ENCODE data around the gene CCR7.

DNA sequence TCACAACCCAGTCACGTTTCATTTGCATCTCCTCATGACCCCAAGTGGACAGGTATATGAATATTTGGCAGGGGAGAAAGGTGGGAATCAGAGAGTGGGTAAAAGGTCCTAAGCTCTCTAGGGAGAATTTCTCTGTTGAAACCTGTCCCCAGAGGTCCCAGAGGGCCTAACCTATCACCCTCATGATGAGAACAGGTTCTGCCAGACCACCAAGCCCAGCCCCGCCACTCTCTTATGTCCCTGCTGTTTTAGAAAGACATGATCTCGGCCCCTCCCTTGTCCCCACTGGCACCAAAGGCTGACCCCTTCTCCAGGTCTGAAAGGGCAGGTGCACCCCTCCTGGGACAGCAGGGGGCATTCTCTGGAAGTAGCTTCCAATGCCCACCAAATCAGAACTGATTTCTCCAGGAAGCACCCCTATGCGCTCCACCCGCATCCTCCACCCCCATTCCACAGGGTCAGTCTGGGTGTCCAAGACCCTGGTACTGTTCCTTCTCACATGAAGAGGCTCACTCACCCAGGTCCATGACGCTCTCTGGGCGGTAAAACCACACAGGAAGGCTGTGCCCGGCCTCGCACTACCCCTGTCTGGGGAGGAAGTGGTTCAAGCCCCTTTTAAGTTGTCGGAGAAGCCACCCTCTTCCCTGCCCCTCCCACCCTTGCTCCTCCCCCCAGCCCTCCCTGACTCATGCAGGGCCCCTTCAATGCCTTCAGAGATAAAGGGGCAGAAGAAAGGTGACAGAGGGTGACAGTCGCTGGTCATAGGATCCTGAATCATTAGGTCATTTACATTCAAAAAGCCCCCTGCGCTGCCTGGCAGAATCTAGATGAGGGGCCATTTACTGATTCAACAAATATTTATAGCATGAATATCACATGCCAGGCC is at the start of gene CCR7:
- TF ChIP-seq MXI1 (IDR thresholded peaks at IDR 0.05; ENCODE audit: borderline replicate concordance, low read depth, low read length) (no peak), CHD1 (IDR thresholded peaks at IDR 0.05; ENCODE audit: low read depth, low read length) (no peak), BHLHE40 (IDR thresholded peaks at IDR 0.05; ENCODE audit: low read depth, low read length) (no peak), POLR2A (IDR thresholded peaks at IDR 0.05; ENCODE audit: low read depth, low read length) (no peak), FOS (IDR thresholded peaks at IDR 0.05; ENCODE audit: low read depth, low read length) (no peak), RCOR1 (IDR thresholded peaks at IDR 0.05; ENCODE audit: insufficient replicate concordance, low read length) (no peak), SMC3 (IDR thresholded peaks at IDR 0.05; ENCODE audit: low read depth, low read length) (no peak)
- TF ChIP-seq, protein P1, sequence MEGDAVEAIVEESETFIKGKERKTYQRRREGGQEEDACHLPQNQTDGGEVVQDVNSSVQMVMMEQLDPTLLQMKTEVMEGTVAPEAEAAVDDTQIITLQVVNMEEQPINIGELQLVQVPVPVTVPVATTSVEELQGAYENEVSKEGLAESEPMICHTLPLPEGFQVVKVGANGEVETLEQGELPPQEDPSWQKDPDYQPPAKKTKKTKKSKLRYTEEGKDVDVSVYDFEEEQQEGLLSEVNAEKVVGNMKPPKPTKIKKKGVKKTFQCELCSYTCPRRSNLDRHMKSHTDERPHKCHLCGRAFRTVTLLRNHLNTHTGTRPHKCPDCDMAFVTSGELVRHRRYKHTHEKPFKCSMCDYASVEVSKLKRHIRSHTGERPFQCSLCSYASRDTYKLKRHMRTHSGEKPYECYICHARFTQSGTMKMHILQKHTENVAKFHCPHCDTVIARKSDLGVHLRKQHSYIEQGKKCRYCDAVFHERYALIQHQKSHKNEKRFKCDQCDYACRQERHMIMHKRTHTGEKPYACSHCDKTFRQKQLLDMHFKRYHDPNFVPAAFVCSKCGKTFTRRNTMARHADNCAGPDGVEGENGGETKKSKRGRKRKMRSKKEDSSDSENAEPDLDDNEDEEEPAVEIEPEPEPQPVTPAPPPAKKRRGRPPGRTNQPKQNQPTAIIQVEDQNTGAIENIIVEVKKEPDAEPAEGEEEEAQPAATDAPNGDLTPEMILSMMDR (conservative IDR thresholded peaks at IDR 0.05; ENCODE audit: low read depth, low read length): no peak

Measured in IMR-90 (cell line).